Glomerular endothelial cell (primary cell): ENCODE results near the gene EPG5. TPM values are rescaled to one million over a fixed set of nuclear protein-coding genes. Genes with fewer than 3 reads are reported as not detected.
"Not testable (repeated sequence)": the region's sequence is repeated elsewhere in the genome, so short reads cannot be mapped to it uniquely, and the experiment has no call there.

Experiments
- DNase-seq: peaks from one replicate; pipeline ENCODE4 v3.0.0-alpha.2; 2011; ENCODE audit warnings: low read depth, low spot score; ENCODE audit errors: extremely low read depth
- total RNA-seq: library from RNA; depleted of rRNA; stranded (reverse); fragments of >200 nt; gene quantifications from 2 replicates; pipeline ENCODE4 v1.2.3, GENCODE V29; 2015

Gene EPG5
- total RNA-seq, 1 donor from 2014 or later = 30.1 TPM

DNA sequence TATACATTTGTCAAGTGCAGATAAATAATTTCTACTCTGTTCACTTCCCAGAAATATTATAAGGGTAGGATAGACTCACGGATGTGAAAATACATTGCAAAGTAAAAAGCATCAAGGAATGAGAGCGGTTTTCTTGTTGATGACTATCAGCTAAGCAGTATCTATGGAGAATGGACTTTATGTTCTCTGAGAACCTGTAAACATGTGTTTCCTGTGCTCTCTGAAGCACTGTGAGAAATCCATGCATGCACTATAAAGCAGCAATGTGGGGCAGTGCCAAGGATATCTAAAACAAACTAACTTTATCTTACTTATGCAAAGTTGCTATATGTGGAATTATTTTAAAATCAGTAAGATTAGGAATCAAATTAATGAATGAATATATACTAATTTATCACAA is 146.1 kb downstream of the EPG5 start:
- no peak for DNase-seq

DNA sequence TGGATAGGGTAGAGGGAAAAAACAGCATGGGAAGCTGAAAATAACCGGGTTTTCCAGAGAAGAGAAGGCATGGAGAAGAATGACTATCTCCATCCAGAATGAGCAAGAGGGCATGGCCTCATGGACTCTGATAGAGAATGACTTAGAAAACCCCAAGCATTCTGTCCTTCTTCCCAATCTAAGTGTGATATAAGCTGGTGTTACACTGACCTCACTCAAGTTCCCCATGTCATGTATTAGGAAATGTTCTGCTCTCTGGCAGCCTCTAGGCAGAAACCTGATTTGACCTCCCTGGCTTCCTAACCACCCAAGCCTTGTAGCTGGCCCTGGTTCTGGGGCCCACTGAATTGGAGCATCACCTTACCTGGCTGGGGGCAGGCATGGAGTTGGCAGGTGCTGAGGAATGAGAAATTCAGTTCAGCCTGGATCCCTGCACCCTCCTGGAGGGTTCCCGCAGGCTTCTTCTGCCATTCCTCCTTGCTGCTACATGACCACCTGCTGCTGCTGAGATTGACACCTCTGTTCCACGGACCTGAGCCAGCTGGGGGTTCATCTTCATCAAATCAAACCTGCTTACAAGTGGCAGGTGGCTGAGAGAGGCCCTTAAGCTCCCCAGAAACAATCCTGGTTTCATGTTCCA is 146.9 kb downstream of the EPG5 start:
- DNase-seq = no peak

DNA sequence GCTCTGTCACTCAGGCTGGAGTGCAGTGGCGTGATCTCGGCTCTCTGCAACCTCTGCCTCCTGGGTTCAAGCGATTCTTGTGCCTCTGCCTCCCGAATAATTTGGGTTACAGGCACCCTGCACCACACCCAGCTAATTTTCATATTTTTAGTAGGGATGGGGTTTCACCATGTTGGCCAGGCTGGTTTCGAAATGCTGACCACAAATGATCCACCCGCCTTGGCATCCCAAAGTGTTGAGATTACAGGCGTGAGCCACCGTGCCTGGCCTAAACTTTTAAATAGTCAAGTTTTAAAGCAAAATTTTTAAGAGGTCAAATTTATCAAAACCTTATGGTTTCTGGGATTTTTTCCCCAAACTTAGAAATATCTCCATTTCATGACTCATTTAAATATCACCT is 148.4 kb downstream of the EPG5 start:
- not testable (repeated sequence) for DNase-seq

DNA sequence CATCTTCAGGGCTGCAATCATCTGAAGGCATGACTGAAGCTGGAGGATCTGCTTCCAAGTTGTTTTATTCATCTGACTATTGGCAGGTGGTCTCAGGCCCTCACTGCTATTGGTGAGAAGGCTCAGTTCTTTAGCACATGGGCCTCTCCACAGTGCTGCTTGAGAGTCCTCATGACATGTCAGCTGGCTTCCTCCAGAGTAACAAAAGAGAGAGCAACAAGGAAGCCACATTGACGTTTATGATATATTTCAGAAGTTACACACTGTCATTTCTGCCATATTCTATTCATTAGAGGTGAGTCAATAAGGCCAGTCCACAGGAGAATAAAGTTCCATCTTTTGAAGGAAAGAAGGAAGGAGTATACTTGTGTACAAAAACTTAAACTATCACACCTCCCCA is 149.6 kb downstream of the EPG5 start:
- DNase-seq = no peak

DNA sequence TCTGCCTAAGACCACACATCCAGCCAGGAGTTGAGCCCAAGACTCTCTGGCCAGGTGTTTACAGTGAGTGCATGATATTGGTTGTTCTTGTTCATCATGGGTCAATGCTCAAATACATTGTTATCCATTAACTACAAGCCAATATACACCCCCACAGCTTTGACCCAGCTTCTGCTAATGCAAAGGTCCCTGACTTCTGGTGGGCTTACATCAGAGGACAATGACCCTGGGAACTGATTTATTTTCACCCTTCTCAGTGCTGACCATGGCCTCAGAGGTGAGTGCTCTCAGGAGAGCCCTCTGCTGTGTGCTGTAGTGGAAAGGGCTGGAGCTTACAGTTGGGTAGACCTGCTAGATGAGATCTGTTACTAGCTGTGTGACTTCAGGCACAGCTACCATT is 152.4 kb downstream of the EPG5 start:
- DNase-seq = not testable (repeated sequence)

DNA sequence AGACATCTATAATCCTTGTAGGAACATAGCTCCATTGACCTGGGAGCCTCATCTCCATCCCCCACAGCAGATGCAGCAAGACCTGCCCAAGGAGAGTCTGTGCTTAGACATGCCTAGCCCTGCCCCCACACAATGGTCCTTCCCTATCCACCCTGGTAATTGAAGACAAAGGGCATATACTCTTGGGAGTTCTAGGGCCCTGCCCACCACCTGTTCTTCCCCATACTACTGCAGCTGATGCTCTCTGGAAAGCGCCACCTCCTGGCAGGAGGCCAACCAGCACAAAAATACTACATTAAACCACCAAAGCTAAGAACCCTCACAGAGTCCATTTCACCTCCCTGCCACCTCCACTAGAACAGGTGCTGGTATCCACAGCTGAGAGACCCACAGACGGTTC is 160.0 kb downstream of the EPG5 start:
- DNase-seq = not testable (repeated sequence)

DNA sequence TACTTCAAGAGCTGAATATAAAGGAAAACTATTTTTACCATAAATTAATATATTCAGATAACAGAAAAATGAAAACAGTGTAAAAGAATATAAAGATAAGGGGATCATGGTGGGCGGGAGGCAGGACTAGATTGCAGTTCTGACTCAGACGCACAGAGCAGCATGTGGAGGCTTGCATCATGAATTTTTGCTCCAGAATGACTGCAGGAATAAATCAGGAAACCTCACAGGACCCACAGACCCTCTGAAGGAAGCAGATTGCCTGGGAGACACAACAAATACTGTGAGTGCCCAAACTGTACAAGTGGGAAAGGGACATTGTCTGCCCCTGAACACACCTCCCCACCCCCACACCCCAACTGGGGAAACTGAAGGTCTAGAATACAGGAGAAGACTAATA is 160.9 kb downstream of the EPG5 start:
- DNase-seq = no peak

DNA sequence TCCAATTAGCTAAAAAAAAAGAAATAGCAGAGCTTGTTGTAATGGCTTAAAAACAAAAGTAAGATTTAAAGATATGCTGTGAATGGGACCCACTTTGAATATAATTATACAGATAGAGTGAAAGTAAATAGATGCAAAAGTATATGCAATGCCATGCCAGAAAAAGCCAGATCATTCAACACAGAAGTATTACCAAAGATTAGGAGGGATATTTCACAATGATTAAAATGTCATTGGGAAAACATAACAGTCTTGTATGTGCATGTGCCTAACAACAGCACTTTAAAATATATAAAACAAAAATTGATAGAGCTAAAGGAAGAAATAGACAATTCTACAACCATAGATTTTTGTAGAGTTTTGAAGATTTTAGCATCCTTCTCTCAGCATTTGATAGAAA is 161.6 kb downstream of the EPG5 start:
- DNase-seq = no peak

DNA sequence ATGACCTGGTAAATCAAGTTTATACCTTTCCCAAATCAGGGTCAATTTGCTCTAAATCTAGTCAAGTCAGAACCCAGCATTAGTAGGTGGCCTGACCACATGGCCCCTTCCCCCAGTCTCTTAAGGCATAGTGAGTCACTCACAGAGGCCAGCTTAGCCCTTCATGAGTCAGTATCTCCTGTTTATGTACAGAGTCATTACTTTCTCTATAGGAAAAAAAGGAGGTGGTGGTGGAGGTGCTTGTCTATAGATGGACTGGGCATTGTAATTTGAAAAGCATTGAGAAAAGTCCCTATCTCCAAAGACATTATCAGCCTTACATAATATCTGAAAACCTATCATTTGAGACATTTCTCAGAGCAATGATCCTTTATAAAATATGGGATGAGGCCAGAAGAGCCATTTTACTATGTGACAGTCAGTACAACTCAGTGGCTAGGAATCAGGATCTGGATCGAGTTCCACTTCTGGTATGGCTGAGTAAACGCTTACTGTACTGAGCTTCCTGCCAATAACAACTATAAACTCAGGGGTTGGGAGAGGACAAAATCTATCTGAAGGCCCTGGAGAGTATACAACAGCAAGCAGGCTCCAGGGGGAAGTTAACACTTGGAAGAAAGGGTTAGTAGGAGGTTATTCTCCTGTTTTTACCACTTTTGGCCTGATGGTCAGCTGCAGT is 164.2 kb downstream of the EPG5 start:
- peak; percentile 85 for DNase-seq

DNA sequence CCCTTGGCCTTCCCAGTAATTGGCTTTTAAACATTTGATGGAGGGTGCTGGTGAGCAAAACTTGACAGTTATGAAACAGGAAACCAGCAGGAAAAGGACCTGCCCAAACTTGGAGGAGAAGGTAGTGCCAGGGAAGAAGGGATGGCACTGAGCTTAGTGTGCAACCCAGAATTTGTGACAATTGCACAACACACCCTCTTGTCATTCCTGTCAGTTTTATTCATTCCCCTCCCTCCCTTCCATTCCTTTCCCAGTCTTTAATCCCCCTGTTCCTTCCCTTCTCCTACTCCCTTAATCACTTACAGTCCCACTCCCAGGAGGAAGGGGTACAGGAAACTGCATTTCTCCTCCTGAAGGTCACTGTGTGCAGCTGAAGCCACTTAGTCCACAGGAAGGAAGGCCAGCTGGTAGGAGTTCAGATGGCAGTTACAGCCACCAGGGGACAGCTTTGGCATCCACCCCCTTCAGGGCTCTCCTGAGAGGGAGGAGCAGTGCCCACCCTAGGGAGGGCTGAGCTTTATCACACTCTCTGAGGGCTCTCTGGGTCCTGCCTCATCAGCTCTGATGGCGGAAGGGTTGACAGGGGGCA is 165.6 kb downstream of the EPG5 start:
- no peak for DNase-seq

Other genes starting within 250 kb of the EPG5 start
- 0.34 and 0.53 TPM in 2 replicates for gene SLC14A1, start 243.1 kb downstream of the EPG5 start, total RNA-seq
- gene SIGLEC15, start 141.7 kb downstream of the EPG5 start, total RNA-seq = 2.5 and 10.5 TPM in 2 replicates
- gene PSTPIP2, start 104.9 kb upstream of the EPG5 start, total RNA-seq = 6.9 and 8.9 TPM in 2 replicates
- 306 and 489 TPM in 2 replicates for gene ATP5F1A, start 131.0 kb upstream of the EPG5 start, total RNA-seq
- 46.8 and 83.5 TPM in 2 replicates for gene HAUS1, start 137.1 kb upstream of the EPG5 start, total RNA-seq